T-helper 1 cell treated with Interleukin-12 subunit alpha and Interleukin-12 subunit beta and Interleukin-4 antibody, amounts not matched to agents 30 μg/mL and 1 μg/mL, for 36 hours (primary cell): ENCODE measurements around the gene TNFRSF1B.

Experiments
- H3K27ac Mint-ChIP-seq: one replicate; pipeline ENCODE4 v1.8.0; 2021; ENCODE audit warnings: mild to moderate bottlenecking, mixed read lengths
- H3K27me3 Mint-ChIP-seq: one replicate; pipeline ENCODE4 v1.8.0; 2021; ENCODE audit warnings: low read depth, mixed read lengths
- H3K36me3 Mint-ChIP-seq: one replicate; pipeline ENCODE4 v1.8.0; 2021; ENCODE audit warnings: low read depth, mixed read lengths
- H3K4me1 Mint-ChIP-seq: one replicate; pipeline ENCODE4 v1.8.0; 2021; ENCODE audit warnings: low read depth, mixed read lengths
- H3K4me3 Mint-ChIP-seq: one replicate; pipeline ENCODE4 v1.8.0; 2021; ENCODE audit warnings: mild to moderate bottlenecking, moderate library complexity, mixed read lengths
- H3K9me3 Mint-ChIP-seq: one replicate; pipeline ENCODE4 v1.8.0; 2021; ENCODE audit warnings: mixed read lengths

Gene TNFRSF1B

DNA sequence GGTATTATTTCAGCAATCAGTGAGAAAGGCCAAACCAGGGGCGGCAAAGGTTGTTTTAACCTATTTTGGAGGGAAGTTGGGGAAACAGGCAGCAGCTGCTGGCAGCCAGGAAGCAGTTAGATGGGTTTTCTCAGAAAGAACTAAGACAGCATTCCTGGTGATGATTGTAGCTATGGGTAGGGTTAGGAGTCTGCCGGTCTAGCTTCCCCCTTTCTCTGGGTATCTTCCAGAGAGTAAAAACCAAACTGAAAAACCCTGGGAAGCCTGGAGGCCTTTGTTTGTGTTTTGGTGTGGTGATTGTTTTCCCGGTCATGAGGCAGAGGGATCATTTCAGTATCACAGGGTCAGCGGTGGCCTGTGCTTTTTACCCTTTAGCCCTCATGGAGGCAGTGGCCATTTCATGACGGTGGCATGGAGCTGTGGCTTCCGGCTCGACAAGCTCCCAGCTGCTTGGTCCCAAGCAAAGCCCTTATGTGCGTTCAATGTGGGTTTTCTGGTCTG lies 19.5 kb upstream of the TNFRSF1B start:
- Mint-ChIP-seq H3K27ac (peak overlapping the region; percentile 96), H3K36me3 (peaks cover 24% of the 10 kb centered on the region), H3K4me1 (peaks cover 84% of the 10 kb centered on the region), H3K27me3 (no peaks in the 10 kb centered on the region), H3K4me3 (peak overlapping the region; percentile 62), H3K9me3 (peaks cover 7% of the 10 kb centered on the region)

GRCh38 chr1:12148160-12148957 lies 18.4 kb upstream of the TNFRSF1B start:
- Mint-ChIP-seq H3K9me3 (peaks cover 7% of the 10 kb centered on the region), H3K4me1 (peaks cover 85% of the 10 kb centered on the region), H3K27me3 (no peaks in the 10 kb centered on the region), H3K36me3 (peaks cover 21% of the 10 kb centered on the region), H3K27ac (peak overlapping the region; percentile 99), H3K4me3 (peak overlapping the region; percentile 57)

DNA sequence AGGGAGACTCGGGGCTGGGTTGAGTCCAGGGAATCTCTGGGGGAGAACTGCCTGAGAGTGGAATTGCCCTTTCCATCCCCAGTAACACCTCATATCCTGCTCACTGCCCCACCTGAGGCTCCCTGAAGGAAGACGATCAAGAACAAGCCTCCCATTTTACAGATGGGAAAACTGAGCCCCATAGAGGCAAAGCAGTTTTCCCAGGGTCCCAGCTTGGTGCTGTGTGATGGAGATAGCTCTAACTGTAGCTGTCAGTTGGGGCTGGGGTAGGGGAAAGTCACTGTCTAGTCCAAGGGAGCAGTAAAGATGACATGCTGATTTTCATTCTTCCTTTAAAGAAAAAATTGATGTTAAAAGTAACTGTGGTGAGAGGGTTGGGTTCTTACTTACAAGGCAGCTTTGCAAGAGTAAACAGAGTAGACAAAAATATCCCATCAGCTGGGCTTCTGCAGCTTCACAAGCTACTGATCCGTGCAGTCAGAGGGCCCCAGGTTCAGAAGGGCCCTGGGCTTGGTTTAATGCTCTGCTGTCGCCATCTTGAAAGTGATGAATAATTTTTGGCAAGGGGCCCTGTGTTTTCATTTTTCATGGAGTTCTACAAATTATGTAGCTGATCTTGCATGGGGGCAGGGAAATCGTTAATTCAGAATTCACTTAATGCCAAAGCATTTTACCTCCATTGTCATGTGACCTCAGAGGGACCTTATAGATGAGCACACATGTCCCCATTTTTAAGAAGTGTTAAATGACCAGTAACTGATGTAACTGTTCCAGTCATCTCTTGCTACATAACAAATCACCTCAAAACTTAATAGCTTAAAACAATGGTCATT lies 17.6 kb upstream of the TNFRSF1B start:
- peak overlapping the region; percentile 57 for H3K4me3 Mint-ChIP-seq
- peaks cover 80% of the 10 kb centered on the region for H3K4me1 Mint-ChIP-seq
- peak overlapping the region; percentile 99 for H3K27ac Mint-ChIP-seq
- peaks cover 18% of the 10 kb centered on the region for H3K36me3 Mint-ChIP-seq
- H3K9me3 Mint-ChIP-seq = peaks cover 7% of the 10 kb centered on the region
- no peaks in the 10 kb centered on the region for H3K27me3 Mint-ChIP-seq

DNA sequence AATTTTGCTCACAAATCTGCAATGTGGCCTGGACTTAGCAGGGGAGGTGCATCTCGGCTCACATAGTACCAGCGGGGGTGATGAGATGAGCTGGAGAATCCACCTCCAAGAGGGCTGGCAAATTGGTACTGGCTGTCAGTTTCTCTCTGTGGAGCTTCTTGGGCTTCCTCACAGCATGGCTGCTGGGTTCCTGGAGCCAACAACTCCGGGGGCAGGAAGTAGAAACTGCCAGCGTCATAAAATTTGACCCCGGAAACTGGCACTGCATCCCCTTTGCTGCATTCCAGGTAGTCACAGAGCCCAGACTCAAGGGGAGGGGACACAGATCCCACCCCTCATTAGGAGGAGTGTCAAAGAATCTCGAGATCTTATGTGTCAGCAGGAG lies 17.0 kb upstream of the TNFRSF1B start:
- Mint-ChIP-seq H3K4me1 (peaks cover 82% of the 10 kb centered on the region), H3K4me3 (peak overlapping the region; percentile 57), H3K36me3 (peaks cover 18% of the 10 kb centered on the region), H3K9me3 (peaks cover 7% of the 10 kb centered on the region), H3K27me3 (no peaks in the 10 kb centered on the region), H3K27ac (peak overlapping the region; percentile 99)

DNA sequence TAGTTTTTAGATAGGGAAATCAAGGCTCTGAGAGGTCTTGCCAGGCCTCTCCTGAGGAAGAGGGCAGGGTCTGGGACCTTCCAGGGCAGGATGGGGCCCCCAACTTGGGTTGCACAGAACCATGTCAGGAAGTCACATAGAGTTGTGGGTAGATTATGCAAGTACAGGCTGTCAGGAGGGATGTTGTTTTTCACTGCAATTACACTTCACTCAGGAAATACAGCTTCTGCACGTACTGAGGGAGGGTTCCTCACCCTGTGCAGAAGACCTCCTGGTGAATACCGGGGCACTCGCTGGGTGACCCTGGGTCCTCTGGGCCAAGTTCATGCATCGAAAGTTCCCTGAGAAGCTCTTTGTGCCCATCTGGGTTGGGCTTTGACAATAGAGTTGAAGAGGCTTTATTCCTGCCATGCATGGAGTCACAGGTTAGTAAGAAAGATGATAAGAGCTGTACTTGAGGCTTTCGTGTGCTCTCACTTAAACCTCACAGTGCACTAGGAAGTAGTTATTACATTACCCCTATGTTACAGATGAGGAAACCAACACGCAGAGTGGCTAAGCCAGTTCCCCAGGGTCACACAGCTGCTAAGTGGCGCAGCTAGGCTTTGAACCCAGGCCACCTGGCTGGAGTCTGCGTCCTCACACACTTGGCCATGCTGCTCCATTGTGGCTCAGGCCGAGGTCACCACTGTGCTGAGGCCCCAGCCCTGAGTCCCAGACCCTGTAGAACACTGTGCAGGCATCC lies 16.2 kb upstream of the TNFRSF1B start:
- peaks cover 84% of the 10 kb centered on the region for H3K4me1 Mint-ChIP-seq
- H3K36me3 Mint-ChIP-seq = peaks cover 21% of the 10 kb centered on the region
- H3K4me3 Mint-ChIP-seq = peak overlapping the region; percentile 81
- H3K9me3 Mint-ChIP-seq = peaks cover 7% of the 10 kb centered on the region
- no peaks in the 10 kb centered on the region for H3K27me3 Mint-ChIP-seq
- peak overlapping the region; percentile 99 for H3K27ac Mint-ChIP-seq

- H3K9me3 Mint-ChIP-seq = peaks cover 7% of the 10 kb centered on the region
- no peaks in the 10 kb centered on the region for H3K27me3 Mint-ChIP-seq
- H3K36me3 Mint-ChIP-seq = peaks cover 21% of the 10 kb centered on the region
- peaks cover 85% of the 10 kb centered on the region for H3K4me1 Mint-ChIP-seq
- H3K4me3 Mint-ChIP-seq = peak overlapping the region; percentile 81
- peak overlapping the region; percentile 99 for H3K27ac Mint-ChIP-seq
Measured at GRCh38 chr1:12151465-12151864, 15.3 kb upstream of the TNFRSF1B start.

- Mint-ChIP-seq H3K36me3 (peaks cover 20% of the 10 kb centered on the region), H3K4me1 (peaks cover 83% of the 10 kb centered on the region), H3K9me3 (peaks cover 7% of the 10 kb centered on the region), H3K4me3 (peak overlapping the region; percentile 81), H3K27ac (peak overlapping the region; percentile 99), H3K27me3 (no peaks in the 10 kb centered on the region)
Measured at GRCh38 chr1:12152113-12152891, 14.5 kb upstream of the TNFRSF1B start.

DNA sequence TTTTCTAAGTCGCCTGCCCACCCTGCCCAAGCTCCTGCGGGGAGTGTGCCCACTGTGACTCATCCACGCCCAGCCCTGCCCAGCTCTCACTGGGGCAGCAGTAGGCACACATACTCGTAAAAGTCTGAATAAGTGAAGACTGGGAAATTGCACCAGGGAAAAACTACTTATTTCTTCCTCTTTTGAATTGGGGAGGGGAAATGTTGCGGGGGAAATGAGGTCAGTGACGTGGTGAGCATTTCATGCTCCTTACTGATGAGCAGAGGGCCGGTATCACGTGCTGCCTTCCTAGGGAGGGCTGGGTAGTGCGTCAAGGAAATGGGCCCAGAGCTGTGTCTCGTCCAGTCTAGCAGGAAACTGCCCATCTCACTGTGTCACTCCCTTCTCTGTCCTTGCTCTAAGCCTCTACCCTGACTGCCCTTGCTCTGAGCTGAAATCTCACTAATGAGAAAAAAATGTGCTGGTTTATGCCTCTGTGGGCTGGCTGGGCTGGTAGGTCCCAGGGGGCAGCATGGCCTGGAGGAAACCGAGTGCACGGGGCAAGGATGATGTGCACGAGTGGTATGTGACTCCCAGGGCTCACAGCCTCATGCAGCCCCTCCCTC lies 13.5 kb upstream of the TNFRSF1B start:
- Mint-ChIP-seq H3K27ac (peak overlapping the region; percentile 99), H3K36me3 (peaks cover 20% of the 10 kb centered on the region), H3K4me3 (peak overlapping the region; percentile 2), H3K27me3 (no peaks in the 10 kb centered on the region), H3K4me1 (peaks cover 83% of the 10 kb centered on the region), H3K9me3 (peaks cover 7% of the 10 kb centered on the region)

- Mint-ChIP-seq H3K27ac (peak overlapping the region; percentile 58), H3K4me1 (peaks cover 76% of the 10 kb centered on the region), H3K9me3 (no peaks in the 10 kb centered on the region), H3K36me3 (peaks cover 16% of the 10 kb centered on the region), H3K4me3 (no peak overlapping the region), H3K27me3 (no peaks in the 10 kb centered on the region)
Measured at GRCh38 chr1:12155328-12155727, 11.5 kb upstream of the TNFRSF1B start.

DNA sequence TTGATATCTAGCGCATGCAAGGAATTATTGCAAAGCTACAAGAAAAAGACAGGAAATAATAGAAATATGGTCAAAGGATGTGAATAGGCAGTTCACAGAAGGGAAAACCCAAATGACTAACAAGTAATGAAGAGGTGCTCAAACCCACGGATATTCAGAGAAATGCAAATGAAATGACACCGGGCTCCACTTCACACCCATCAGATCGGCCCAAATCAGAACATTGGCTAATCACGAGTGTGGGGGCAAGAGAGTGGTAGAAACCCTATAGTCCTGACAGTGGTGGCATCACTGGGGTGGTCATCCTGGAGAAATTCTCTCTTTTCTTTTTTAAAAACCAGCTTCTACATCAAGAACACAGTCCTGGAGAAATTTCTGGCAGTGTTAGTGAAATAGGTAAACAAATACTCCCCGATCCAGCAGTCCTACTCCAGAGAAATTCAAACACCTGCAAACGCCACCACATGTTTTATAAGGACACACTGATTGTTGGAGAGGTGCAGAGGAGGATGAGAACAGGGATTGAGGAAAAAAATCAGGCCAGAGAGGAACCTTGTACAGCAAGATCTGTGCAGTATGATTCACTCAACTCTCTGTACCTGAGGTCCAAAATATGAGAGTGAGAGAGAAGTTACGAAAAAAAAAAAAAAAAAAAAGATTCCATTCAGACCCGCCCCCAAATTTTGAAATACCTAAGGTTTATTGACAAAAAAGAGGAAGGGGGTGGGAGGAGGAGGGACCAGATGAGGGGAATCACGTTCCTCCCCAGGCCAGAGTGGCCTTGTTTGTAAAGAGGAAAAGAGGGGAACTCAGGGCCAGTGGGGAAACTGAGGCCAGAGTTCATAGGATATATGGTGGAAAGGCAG lies 9.2 kb upstream of the TNFRSF1B start:
- Mint-ChIP-seq H3K36me3 (peaks cover 12% of the 10 kb centered on the region), H3K27me3 (no peaks in the 10 kb centered on the region), H3K27ac (peak overlapping the region; percentile 100), H3K9me3 (no peaks in the 10 kb centered on the region), H3K4me1 (peaks cover 76% of the 10 kb centered on the region), H3K4me3 (peak overlapping the region; percentile 82)

GRCh38 chr1:12158357-12159092 lies 8.3 kb upstream of the TNFRSF1B start:
- H3K9me3 Mint-ChIP-seq = no peaks in the 10 kb centered on the region
- H3K4me3 Mint-ChIP-seq = peak overlapping the region; percentile 82
- peaks cover 10% of the 10 kb centered on the region for H3K36me3 Mint-ChIP-seq
- peak overlapping the region; percentile 100 for H3K27ac Mint-ChIP-seq
- H3K4me1 Mint-ChIP-seq = peaks cover 76% of the 10 kb centered on the region
- H3K27me3 Mint-ChIP-seq = no peaks in the 10 kb centered on the region

- Mint-ChIP-seq H3K9me3 (no peaks in the 10 kb centered on the region), H3K27me3 (no peaks in the 10 kb centered on the region), H3K4me3 (peak overlapping the region; percentile 64), H3K4me1 (peaks cover 82% of the 10 kb centered on the region), H3K36me3 (peaks cover 8% of the 10 kb centered on the region), H3K27ac (peak overlapping the region; percentile 91)
Measured at GRCh38 chr1:12159816-12160215, 7.0 kb upstream of the TNFRSF1B start.
